Measurements from ENCODE around the gene LRRC8E.

LRRC8E gene

GRCh38 chr19:7868671-7869452, 19.4 kb upstream of the LRRC8E start:
- peak; percentile 81 to 89 for DNase-seq

- DNase-seq, result peak; percentile 24 to 43
Observed at GRCh38 chr19:7869453-7869909, 18.8 kb upstream of the LRRC8E start.

- DNase-seq, result peak; percentile 71 to 79
Observed at GRCh38 chr19:7869910-7870511, 18.3 kb upstream of the LRRC8E start.

GRCh38 chr19:7870571-7871436, 17.5 kb upstream of the LRRC8E start:
- peak; percentile 84 to 87 for DNase-seq

GRCh38 chr19:7871437-7872305, 16.6 kb upstream of the LRRC8E start:
- peak; percentile 90 to 92 for DNase-seq

- DNase-seq, result no peak
Observed at GRCh38 chr19:7872306-7873204, 15.8 kb upstream of the LRRC8E start.

- DNase-seq, result no peak
Observed at GRCh38 chr19:7873304-7874075, 14.8 kb upstream of the LRRC8E start.

- no peak for DNase-seq
Observed at GRCh38 chr19:7874076-7874896, 14.0 kb upstream of the LRRC8E start, which contains the start of gene PRR36. Gene PRR36 (minus strand): TSS chr19:7874390. CDS start chr19:7873689, 701 bp downstream.

GRCh38 chr19:7874897-7875273, 13.4 kb upstream of the LRRC8E start:
- no peak for DNase-seq

- DNase-seq, result no peak
Observed at GRCh38 chr19:7877249-7877836, 11.0 kb upstream of the LRRC8E start.

GRCh38 chr19:7879111-7879807, 9.1 kb upstream of the LRRC8E start:
- no peak for DNase-seq

- DNase-seq, result no peak
Observed at GRCh38 chr19:7879836-7880235, 8.5 kb upstream of the LRRC8E start.

GRCh38 chr19:7881910-7882309, 6.4 kb upstream of the LRRC8E start:
- DNase-seq, result no peak

- DNase-seq, result no peak
Observed at GRCh38 chr19:7883105-7883504, 5.2 kb upstream of the LRRC8E start.

- peak; percentile 16 to 18 for DNase-seq
Observed at GRCh38 chr19:7883796-7884570, 4.3 kb upstream of the LRRC8E start.

GRCh38 chr19:7885818-7886217, 2.5 kb upstream of the LRRC8E start:
- no peak for DNase-seq

- peak in 1 of 2 experiments; percentile 15 for DNase-seq
Observed at GRCh38 chr19:7887408-7888144, 734 bp upstream of the LRRC8E start.

Measured in Kasumi-1 (cell line).